ACC112 (cell line): ENCODE data around the gene MAP3K2.

Experiments
- H2AFZ ChIP-seq: fragments of 200-600 bp; sonication (generic); one replicate; pipeline ENCODE4 v1.6.0; 2017; ENCODE audit warnings: antibody characterized with exemption, low read length; ENCODE audit not compliant: unreplicated experiment
- H3K27ac ChIP-seq: fragments of 200-600 bp; sonication (generic); 2 replicates; pipeline ENCODE4 v1.5.1; 2014; ENCODE audit warnings: low read depth, mild to moderate bottlenecking, antibody characterized with exemption, low read length, moderate library complexity
- H3K27me3 ChIP-seq: fragments of 200-600 bp; sonication (generic); 2 replicates; pipeline ENCODE4 v1.6.1; 2014; ENCODE audit warnings: mild to moderate bottlenecking, antibody characterized with exemption, low read length, moderate library complexity, mixed read lengths; ENCODE audit not compliant: insufficient read depth
- H3K36me3 ChIP-seq: fragments of 200-600 bp; sonication (generic); 2 replicates; pipeline ENCODE4 v1.6.1; 2016; ENCODE audit warnings: mild to moderate bottlenecking, antibody characterized with exemption, low read length, moderate library complexity, mixed read lengths; ENCODE audit not compliant: insufficient read depth
- H3K4me1 ChIP-seq: fragments of 200-600 bp; sonication (generic); one replicate; pipeline ENCODE4 v1.6.1; 2016; ENCODE audit warnings: low read length, mixed read lengths; ENCODE audit not compliant: insufficient read depth, unreplicated experiment, control insufficient read depth
- H3K4me3 ChIP-seq: fragments of 200-600 bp; sonication (generic); 2 replicates; pipeline ENCODE4 v1.5.1; 2014; ENCODE audit warnings: mild to moderate bottlenecking, low read depth, low read length
- H3K79me2 ChIP-seq: fragments of 200-600 bp; sonication (generic); one replicate; pipeline ENCODE4 v1.6.0; 2016; ENCODE audit warnings: low read length; ENCODE audit not compliant: control insufficient read depth, unreplicated experiment, insufficient read depth

MAP3K2 gene

GRCh38 chr2:127288274-127288673 lies 99.5 kb downstream of the MAP3K2 start:
- H3K4me3 ChIP-seq = no peak overlapping the region
- no peaks in the 10 kb centered on the region for H3K27me3 ChIP-seq
- peaks cover 69% of the 10 kb centered on the region for H3K36me3 ChIP-seq
- H2AFZ ChIP-seq = no peak overlapping the region
- peaks cover 9% of the 10 kb centered on the region for H3K4me1 ChIP-seq
- H3K27ac ChIP-seq = no peak overlapping the region
- peaks cover 29% of the 10 kb centered on the region for H3K79me2 ChIP-seq

DNA sequence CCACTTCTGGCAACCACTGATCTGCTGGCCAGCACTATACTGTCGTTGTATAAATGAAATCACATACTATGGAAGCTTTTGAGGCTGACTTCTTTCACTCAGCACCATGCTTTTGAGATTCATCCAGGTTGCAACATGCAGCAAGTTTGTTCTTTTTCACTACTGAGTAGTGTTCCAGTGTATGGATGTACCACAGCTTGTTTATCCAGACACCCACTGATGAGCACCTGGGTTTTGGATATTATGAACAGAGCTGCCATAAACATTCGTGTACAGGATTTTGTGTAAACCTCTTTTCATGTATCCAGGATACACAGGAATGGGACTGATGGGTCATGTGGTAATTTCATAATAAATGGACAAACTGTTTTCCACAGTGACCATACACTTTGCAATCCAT lies 104.5 kb downstream of the MAP3K2 start:
- H3K27me3 ChIP-seq = no peaks in the 10 kb centered on the region
- peaks cover 50% of the 10 kb centered on the region for H3K36me3 ChIP-seq
- H3K79me2 ChIP-seq = peaks cover 25% of the 10 kb centered on the region
- H3K4me1 ChIP-seq = no peaks in the 10 kb centered on the region
- H3K27ac ChIP-seq = no peak overlapping the region
- H3K4me3 ChIP-seq = no peak overlapping the region
- H2AFZ ChIP-seq = no peak overlapping the region

GRCh38 chr2:127280693-127281092 lies 107.1 kb downstream of the MAP3K2 start:
- Histone ChIP-seq H3K4me3 (no peak overlapping the region), H3K36me3 (peaks cover 42% of the 10 kb centered on the region), H3K79me2 (peaks cover 27% of the 10 kb centered on the region), H2AFZ (no peak overlapping the region), H3K27ac (no peak overlapping the region), H3K27me3 (no peaks in the 10 kb centered on the region), H3K4me1 (no peaks in the 10 kb centered on the region)

GRCh38 chr2:127279781-127280180 lies 108.0 kb downstream of the MAP3K2 start:
- Histone ChIP-seq H3K4me1 (no peaks in the 10 kb centered on the region), H3K36me3 (peaks cover 37% of the 10 kb centered on the region)

DNA sequence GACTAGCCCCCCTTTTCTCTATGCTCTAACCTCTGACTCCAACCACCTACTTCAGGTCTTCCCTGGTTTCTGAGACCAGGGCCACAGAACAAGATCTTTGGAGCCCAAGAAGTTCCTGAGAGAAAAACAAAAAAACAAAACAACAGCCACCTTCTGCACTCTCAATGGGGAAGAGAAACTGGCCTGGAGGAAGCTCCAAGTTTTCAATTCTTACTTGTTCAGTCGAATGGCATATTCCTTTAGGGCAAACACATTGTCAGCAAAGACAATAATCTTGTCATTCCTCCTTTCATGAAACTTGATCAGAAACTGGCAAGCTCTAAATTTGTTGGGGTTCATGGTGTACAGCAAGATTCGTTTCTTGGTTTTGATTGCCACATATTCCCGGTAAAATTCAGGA lies 108.8 kb downstream of the MAP3K2 start:
- H3K79me2 ChIP-seq = peaks cover 22% of the 10 kb centered on the region
- H3K4me3 ChIP-seq = no peak overlapping the region
- H3K27ac ChIP-seq = no peak overlapping the region
- H2AFZ ChIP-seq = no peak overlapping the region
- peaks cover 30% of the 10 kb centered on the region for H3K36me3 ChIP-seq
- H3K27me3 ChIP-seq = no peaks in the 10 kb centered on the region
- no peaks in the 10 kb centered on the region for H3K4me1 ChIP-seq

More at GRCh38 chr2:127279781-127280180, 108.0 kb downstream of the MAP3K2 start:
- Histone ChIP-seq H2AFZ (no peak overlapping the region), H3K27ac (no peak overlapping the region), H3K4me3 (no peak overlapping the region), H3K79me2 (peaks cover 27% of the 10 kb centered on the region), H3K27me3 (no peaks in the 10 kb centered on the region)

- Histone ChIP-seq H2AFZ (no peak overlapping the region), H3K27ac (no peak overlapping the region), H3K4me1 (no peaks in the 10 kb centered on the region), H3K27me3 (no peaks in the 10 kb centered on the region), H3K79me2 (peaks cover 11% of the 10 kb centered on the region), H3K36me3 (peaks cover 28% of the 10 kb centered on the region), H3K4me3 (no peak overlapping the region)
Observed at GRCh38 chr2:127277028-127277427, 110.7 kb downstream of the MAP3K2 start.

GRCh38 chr2:127275789-127276188 lies 112.0 kb downstream of the MAP3K2 start:
- Histone ChIP-seq H3K79me2 (peaks cover 5% of the 10 kb centered on the region), H3K27me3 (no peaks in the 10 kb centered on the region), H3K4me3 (no peak overlapping the region), H3K36me3 (peaks cover 37% of the 10 kb centered on the region), H3K4me1 (no peaks in the 10 kb centered on the region), H3K27ac (no peak overlapping the region), H2AFZ (no peak overlapping the region)

GRCh38 chr2:127275356-127275755 lies 112.4 kb downstream of the MAP3K2 start:
- Histone ChIP-seq H3K36me3 (peaks cover 38% of the 10 kb centered on the region), H3K27ac (no peak overlapping the region), H2AFZ (no peak overlapping the region), H3K27me3 (no peaks in the 10 kb centered on the region), H3K4me3 (no peak overlapping the region), H3K4me1 (no peaks in the 10 kb centered on the region), H3K79me2 (peaks cover 5% of the 10 kb centered on the region)

- no peak overlapping the region for H3K27ac ChIP-seq
- peaks cover 37% of the 10 kb centered on the region for H3K36me3 ChIP-seq
- no peaks in the 10 kb centered on the region for H3K79me2 ChIP-seq
- no peaks in the 10 kb centered on the region for H3K27me3 ChIP-seq
- no peak overlapping the region for H3K4me3 ChIP-seq
- no peaks in the 10 kb centered on the region for H3K4me1 ChIP-seq
- H2AFZ ChIP-seq = no peak overlapping the region
Observed at GRCh38 chr2:127270663-127271062, 117.1 kb downstream of the MAP3K2 start.

- Histone ChIP-seq H2AFZ (no peak overlapping the region), H3K4me3 (no peak overlapping the region), H3K4me1 (no peaks in the 10 kb centered on the region), H3K36me3 (peaks cover 13% of the 10 kb centered on the region; the same call in 1 of the 2 replicates), H3K27ac (no peak overlapping the region), H3K27me3 (no peaks in the 10 kb centered on the region), H3K79me2 (no peaks in the 10 kb centered on the region)
Observed at GRCh38 chr2:127261804-127262406, 125.9 kb downstream of the MAP3K2 start.

- Histone ChIP-seq H3K36me3 (peaks cover 10% of the 10 kb centered on the region; the same call in 1 of the 2 replicates), H3K4me1 (peaks cover 4% of the 10 kb centered on the region), H2AFZ (no peak overlapping the region)
Observed at GRCh38 chr2:127259355-127259754, 128.4 kb downstream of the MAP3K2 start.

More at GRCh38 chr2:127259355-127259754, 128.4 kb downstream of the MAP3K2 start:
- Histone ChIP-seq H3K27me3 (no peaks in the 10 kb centered on the region), H3K4me3 (no peak overlapping the region), H3K79me2 (no peaks in the 10 kb centered on the region), H3K27ac (no peak overlapping the region)
